ENCODE data around the gene SPINK5.

SPINK5 gene

GRCh38 chr5:148094336-148094735, 30.6 kb downstream of the SPINK5 start:
- no peak for DNase-seq
- Histone ChIP-seq H3K4me3 (ENCODE audit: low read depth, low read length) (no peak overlapping the region), H3K36me3 (no peaks in the 10 kb centered on the region), H3K27ac (no peak overlapping the region), H3K9me3 (ENCODE audit: severe bottlenecking) (no peaks in the 10 kb centered on the region), H3K27me3 (ENCODE audit: insufficient read depth, low read depth, severe bottlenecking) (no peaks in the 10 kb centered on the region)
- TF ChIP-seq CTCF (IDR thresholded peaks at IDR 0.05; ENCODE audit: low read depth, low read length), result no peak

DNA sequence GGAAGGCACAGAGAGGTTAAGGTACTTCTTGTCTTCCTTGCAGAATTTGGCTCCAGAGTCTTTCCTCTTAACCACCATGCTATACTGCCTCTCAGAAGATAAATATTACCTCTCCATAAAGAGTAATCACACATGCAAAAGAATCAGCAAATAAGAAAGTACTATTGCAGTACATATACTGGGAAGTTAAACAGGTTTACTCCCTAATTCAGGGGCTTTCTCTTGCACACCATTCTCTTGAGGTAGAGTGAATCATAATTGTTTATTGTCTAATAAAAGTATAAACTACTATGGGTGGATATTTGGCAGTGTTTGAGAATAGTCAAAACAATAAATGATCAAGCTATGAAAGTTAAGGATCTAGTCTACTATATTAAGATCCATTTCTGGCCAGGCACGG, 40.4 kb downstream of the SPINK5 start:
- no peaks in the 10 kb centered on the region for H3K36me3 ChIP-seq
- H3K4me3 ChIP-seq (ENCODE audit: low read depth, low read length), result no peak overlapping the region
- no peaks in the 10 kb centered on the region for H3K9me3 ChIP-seq (ENCODE audit: severe bottlenecking)
- no peaks in the 10 kb centered on the region for H3K27me3 ChIP-seq (ENCODE audit: insufficient read depth, low read depth, severe bottlenecking)
- no peak for DNase-seq
- no peak for TF ChIP-seq CTCF (IDR thresholded peaks at IDR 0.05; ENCODE audit: low read depth, low read length)
- no peak overlapping the region for H3K27ac ChIP-seq

GRCh38 chr5:148107608-148108007, 43.8 kb downstream of the SPINK5 start:
- H3K4me3 ChIP-seq (ENCODE audit: low read depth, low read length), result no peak overlapping the region
- no peaks in the 10 kb centered on the region for H3K9me3 ChIP-seq (ENCODE audit: severe bottlenecking)
- no peak for TF ChIP-seq CTCF (IDR thresholded peaks at IDR 0.05; ENCODE audit: low read depth, low read length)
- no peak overlapping the region for H3K27ac ChIP-seq
- DNase-seq, result no peak
- no peaks in the 10 kb centered on the region for H3K36me3 ChIP-seq
- no peaks in the 10 kb centered on the region for H3K27me3 ChIP-seq (ENCODE audit: insufficient read depth, low read depth, severe bottlenecking)

DNA sequence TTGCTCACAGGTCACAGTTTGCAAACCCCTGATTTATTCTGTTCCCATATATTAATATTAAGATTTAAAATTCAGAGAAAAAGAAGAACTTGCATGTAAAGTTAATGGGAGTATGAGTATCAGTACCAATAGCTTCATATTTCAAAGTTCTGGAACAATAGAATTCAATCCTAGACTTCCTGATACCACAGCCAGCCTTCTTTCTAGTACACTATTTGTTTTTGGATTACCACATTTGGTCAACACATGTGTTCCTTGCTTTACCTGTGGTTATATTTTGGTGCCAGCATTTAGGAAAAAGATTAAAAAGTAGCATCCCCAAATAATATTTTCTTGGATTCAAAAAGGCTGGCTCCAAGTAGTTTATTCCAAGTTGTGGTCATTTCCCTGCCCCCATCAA, 49.5 kb downstream of the SPINK5 start:
- no peaks in the 10 kb centered on the region for H3K27me3 ChIP-seq (ENCODE audit: insufficient read depth, low read depth, severe bottlenecking)
- no peak for DNase-seq
- no peak for TF ChIP-seq CTCF (IDR thresholded peaks at IDR 0.05; ENCODE audit: low read depth, low read length)
- no peaks in the 10 kb centered on the region for H3K36me3 ChIP-seq
- no peak overlapping the region for H3K4me3 ChIP-seq (ENCODE audit: low read depth, low read length)
- H3K27ac ChIP-seq, result no peak overlapping the region
- H3K9me3 ChIP-seq (ENCODE audit: severe bottlenecking), result no peaks in the 10 kb centered on the region

GRCh38 chr5:148120317-148120716, 56.5 kb downstream of the SPINK5 start:
- H3K4me3 ChIP-seq (ENCODE audit: low read depth, low read length), result no peak overlapping the region
- H3K27me3 ChIP-seq (ENCODE audit: insufficient read depth, low read depth, severe bottlenecking), result no peaks in the 10 kb centered on the region
- H3K9me3 ChIP-seq (ENCODE audit: severe bottlenecking), result no peaks in the 10 kb centered on the region
- DNase-seq, result no peak
- no peak for TF ChIP-seq CTCF (IDR thresholded peaks at IDR 0.05; ENCODE audit: low read depth, low read length)
- H3K36me3 ChIP-seq, result no peaks in the 10 kb centered on the region
- no peak overlapping the region for H3K27ac ChIP-seq

DNA sequence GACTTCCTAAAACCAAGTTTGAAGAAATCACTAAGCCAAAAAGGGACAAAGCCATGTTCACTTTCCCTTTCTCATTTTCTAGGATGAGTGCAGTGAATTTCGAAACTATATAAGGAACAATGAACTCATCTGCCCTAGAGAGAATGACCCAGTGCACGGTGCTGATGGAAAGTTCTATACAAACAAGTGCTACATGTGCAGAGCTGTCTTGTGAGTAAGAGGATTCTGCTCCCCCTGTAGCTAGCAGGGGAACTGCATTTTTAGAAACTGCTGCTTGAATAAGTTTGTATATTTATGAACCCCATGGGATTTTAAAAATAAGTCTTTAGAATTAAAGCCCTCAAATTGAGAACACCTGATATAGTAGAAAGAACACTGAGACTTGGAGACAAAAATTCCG, 61.9 kb downstream of the SPINK5 start:
- Histone ChIP-seq H3K27me3 (ENCODE audit: insufficient read depth, low read depth, severe bottlenecking) (no peaks in the 10 kb centered on the region), H3K4me3 (ENCODE audit: low read depth, low read length) (no peak overlapping the region), H3K9me3 (ENCODE audit: severe bottlenecking) (no peaks in the 10 kb centered on the region), H3K36me3 (no peaks in the 10 kb centered on the region), H3K27ac (no peak overlapping the region)
- 0 out of 2 replicates have a peak, but pooled peaks have one; percentile 8 for TF ChIP-seq CTCF (IDR thresholded peaks at IDR 0.05; ENCODE audit: low read depth, low read length)
- DNase-seq, result no peak
